Stimulated activated naive B cell treated with anti-CD40 and anti-IgM and Interleukin-4, amounts not matched to agents 10 μg/mL and 1 μg/mL and 100 μg/mL, for 72 hours (primary cell): Measurements from ENCODE around the gene SSNA1.
A peak's percentile ranks its signal among the peaks of the same experiment; 100 is the strongest.

Source experiments
- ATAC-seq, 2 donors: fragments of 150-1000 bp; cut with Tn5 transposase; replicated peaks; 2 replicates each; pipeline ENCODE4 v1.10.0; 2021; ENCODE audit warnings: moderate library complexity in 1 of 2
- DNase-seq: peaks from one replicate; pipeline ENCODE4 v3.0.0; 2021
- H3K27ac Mint-ChIP-seq: one replicate; pipeline ENCODE4 v1.8.0; 2022; ENCODE audit warnings: mild to moderate bottlenecking, mixed read lengths
- H3K27me3 Mint-ChIP-seq, 2 donors: one replicate each; pipeline ENCODE4 v1.8.0; 2022; ENCODE audit warnings: mixed read lengths in 2 of 2
- H3K36me3 Mint-ChIP-seq, 2 donors: one replicate each; pipeline ENCODE4 v1.8.0; 2022; ENCODE audit warnings: mixed read lengths in 2 of 2, mild to moderate bottlenecking in 1 of 2
- H3K4me1 Mint-ChIP-seq, 2 donors: one replicate each; pipeline ENCODE4 v1.8.0; 2022; ENCODE audit warnings: mixed read lengths in 2 of 2, mild to moderate bottlenecking in 1 of 2
- H3K4me3 Mint-ChIP-seq, 2 donors: one replicate each; pipeline ENCODE4 v1.8.0; 2022; ENCODE audit warnings: mild to moderate bottlenecking in 2 of 2, mixed read lengths in 2 of 2, moderate library complexity in 1 of 2
- H3K9me3 Mint-ChIP-seq, 2 donors: one replicate each; pipeline ENCODE4 v1.8.0; 2022; ENCODE audit warnings: mixed read lengths in 2 of 2, mild to moderate bottlenecking in 1 of 2

SSNA1 gene

DNA sequence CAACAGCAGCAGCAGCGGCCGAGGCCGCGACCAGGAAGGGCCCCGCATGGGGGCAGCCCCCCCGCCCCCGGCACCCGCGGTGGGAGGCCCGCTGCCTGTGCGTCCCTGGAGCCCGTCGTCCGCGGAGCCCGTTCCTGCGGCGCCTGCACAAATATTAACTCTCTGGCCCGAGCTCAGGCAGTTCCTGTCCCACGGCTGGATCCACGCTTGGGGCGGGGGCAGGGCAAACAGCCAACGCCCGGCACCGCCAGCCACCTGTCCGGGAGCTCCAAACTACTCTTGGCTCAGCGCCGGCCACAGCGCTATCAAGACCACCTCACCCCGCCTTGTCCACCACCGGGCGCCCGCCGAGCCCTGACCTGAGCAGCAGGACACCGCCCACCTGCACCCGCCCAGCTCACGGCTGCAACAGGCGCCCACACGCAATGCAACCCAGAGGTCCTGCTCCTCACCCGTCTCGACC lies 18.5 kb upstream of the SSNA1 start, which contains the start of gene LRRC26:
Gene LRRC26 (minus strand): TSS at position 156 of the 463 bp plus-strand sequence. CDS start 108 bp downstream, at position 48.
- peak within 1 kb of the TSS; percentile 71 to 74 for H3K4me3 Mint-ChIP-seq
- H3K27ac Mint-ChIP-seq = no peak within 1 kb of the TSS
- peaks cover 11 to 32% of the 10 kb centered on the region in 2 donors for H3K4me1 Mint-ChIP-seq
- no peaks in the 10 kb centered on the region for H3K9me3 Mint-ChIP-seq
- ATAC-seq (no peak), DNase-seq (no peak)
- no peaks in the 10 kb centered on the region for H3K36me3 Mint-ChIP-seq
- H3K27me3 Mint-ChIP-seq = peaks cover 39 to 55% of the 10 kb centered on the region in 2 donors

DNA sequence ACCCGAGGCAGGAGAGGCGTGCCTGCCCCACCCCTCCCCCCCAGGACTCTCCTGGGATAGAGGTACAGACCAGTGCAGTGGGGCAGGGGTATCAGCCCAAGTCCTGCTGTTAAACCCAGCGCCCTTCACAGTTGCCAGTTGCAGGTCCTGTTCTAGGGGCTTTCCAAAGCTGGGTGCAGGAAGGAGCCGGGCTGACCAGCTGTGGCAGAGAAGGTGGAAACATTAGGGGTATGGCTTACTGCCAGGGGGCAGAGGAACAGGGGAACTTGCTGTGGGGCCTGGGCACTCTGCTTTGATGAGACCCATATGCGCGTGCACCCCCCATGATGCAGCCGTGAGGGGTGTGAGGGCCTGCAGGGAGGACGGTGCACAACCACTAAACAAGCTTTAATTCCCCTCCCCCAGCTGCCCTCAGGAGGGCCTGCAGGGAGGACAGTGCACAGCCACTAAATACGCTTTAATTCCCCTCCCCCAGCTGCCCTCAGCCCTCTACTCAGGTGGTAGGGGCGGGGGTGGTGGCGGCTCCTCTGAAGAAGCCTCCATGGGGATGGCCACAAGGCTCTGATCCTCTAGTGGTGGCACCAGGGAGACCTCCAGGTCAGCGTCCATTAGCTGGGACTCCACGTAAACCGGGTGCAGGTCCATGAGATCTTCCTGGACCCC lies 17.9 kb upstream of the SSNA1 start:
- Mint-ChIP-seq H3K27ac (no peak overlapping the region), H3K9me3 (no peaks in the 10 kb centered on the region), H3K4me1 (peaks cover 11 to 32% of the 10 kb centered on the region in 2 donors), H3K27me3 (peaks cover 33 to 48% of the 10 kb centered on the region in 2 donors), H3K4me3 (no peak overlapping the region), H3K36me3 (no peaks in the 10 kb centered on the region)
- no peak for ATAC-seq
- no peak for DNase-seq

DNA sequence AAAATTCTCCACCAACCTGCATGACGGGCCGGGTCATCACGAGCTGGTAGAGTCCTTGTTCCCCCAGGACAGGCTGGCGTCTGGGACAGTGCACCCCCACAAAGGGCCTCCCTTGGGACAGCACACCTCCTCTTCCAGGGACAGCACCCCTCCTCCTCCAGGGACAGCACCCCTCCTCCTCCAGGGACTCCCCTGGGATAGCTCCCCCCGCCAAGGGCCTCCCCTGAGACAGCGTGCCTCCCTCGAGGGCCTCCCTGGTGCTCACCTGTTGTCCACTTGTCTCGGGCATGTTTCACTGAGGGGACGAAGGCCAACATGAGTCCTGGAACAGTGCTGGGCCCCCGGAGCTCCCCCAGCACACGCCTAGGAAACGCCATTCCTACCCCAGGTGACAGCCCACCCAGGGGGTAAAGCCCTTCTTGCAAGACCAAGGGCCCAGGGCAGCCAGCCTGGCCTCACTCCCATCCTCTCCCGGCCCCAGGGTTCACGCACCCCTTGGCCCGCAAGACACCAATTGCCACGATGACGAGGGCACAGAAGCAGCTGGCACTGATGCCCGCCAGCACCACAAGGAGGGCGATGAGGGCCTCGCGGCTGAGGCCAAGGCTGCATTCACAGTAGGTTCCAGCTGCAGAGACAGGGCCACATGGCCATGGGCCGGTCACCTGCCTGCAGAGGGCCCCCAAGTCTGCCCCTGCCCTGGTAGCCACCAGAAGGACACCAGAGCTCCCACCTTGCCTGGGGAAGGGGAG lies 17.2 kb upstream of the SSNA1 start:
- DNase-seq (no peak), ATAC-seq (no peak)
- Mint-ChIP-seq H3K27me3 (peaks cover 28 to 41% of the 10 kb centered on the region in 2 donors), H3K27ac (no peak overlapping the region), H3K9me3 (no peaks in the 10 kb centered on the region), H3K4me1 (peaks cover 11 to 37% of the 10 kb centered on the region in 2 donors), H3K36me3 (no peaks in the 10 kb centered on the region), H3K4me3 (no peak overlapping the region)

DNA sequence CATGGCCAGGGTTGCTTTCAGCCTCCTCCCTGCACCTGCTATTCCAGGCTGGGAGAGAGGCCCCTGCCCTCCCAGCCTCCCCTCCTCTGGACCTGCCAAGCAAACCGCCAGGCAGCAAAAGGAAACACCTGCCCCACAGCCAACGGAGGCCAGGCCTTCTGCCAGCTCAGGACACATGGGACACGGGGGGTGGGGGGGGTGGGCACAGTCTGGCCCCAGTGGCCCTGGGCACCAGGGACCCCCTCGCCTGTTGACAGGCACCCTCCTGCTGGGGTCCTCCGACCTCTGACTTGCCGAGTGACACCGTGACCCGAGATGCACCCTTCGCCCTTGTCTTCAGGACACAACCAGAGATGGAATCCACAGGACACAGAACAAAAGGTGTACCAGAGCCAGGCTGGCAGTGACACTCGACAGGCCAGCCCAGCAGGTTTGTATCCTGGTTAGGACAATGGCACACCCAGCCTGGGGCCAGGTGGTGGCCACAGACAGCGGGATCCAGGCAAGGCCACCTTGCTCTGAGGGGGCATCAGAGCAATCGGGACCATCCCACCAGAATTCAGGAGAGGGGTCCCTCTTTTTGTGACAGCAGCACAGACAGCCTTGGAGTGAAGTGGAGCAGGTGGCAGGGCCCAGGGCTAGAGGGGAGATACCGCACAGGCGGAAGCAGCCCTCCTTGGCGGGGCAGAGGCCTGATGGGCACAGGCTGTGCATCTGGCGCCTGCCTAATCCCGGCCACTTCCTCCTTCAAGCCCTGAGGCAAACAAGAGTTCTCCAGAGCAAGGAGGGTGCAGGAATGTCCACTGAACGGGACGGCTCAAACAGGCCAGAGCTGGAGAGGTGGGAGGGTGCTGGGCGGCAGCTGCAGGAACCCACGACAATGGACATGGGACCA lies 15.3 kb upstream of the SSNA1 start:
- Mint-ChIP-seq H3K27ac (peak overlapping the region; percentile 14), H3K36me3 (peaks cover 5 to 8% of the 10 kb centered on the region in 2 donors), H3K4me3 (peak overlapping the region in 1 of 2 donors; percentile 27), H3K9me3 (no peaks in the 10 kb centered on the region), H3K4me1 (peaks cover 9 to 33% of the 10 kb centered on the region in 2 donors), H3K27me3 (peaks cover 22 to 31% of the 10 kb centered on the region in 2 donors)
- no peak for DNase-seq
- no peak for ATAC-seq

DNA sequence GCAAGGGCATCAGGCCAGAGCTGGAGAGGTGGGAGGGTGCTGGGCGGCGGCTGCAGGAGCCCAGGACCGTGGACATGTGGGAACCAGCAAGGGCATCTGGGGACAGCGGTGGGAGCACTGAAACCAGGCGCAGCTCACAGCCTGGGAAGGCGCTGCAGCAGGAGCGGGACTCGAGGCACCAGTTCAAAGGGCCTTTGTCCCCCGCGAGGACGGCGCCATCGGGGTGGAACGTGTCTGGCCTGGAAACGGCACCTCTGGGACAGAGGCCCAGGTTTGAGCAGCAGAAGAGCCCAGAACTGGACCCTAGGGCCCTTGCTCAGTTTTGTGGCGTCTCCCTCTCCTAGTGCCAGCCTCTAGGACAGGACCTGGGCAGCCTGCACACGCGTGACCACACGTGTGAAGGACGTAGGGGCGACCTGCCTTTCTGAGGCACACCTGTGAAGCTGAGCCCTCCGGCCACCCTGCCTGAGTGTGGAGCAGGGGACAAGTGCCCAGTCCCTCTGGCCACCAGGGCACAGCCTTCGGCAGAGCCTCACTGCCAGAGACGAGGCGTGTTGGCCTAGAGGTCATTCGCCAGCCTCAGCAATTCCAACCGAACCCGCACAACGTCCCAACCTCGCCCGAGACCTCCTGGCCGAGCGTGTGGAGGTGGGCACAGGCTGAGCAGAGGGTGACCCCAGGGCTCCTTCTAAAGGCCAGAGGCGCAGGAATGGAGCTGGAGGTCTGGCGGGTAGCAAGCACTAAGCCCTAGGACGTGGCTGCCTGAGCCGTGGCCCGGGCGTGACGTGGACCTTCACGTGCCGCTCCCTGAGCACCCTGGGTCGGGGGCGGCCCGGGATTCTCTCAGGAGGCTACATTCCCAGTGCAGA lies 14.4 kb upstream of the SSNA1 start:
- H3K27me3 Mint-ChIP-seq = peaks cover 19 to 22% of the 10 kb centered on the region in 2 donors

DNA sequence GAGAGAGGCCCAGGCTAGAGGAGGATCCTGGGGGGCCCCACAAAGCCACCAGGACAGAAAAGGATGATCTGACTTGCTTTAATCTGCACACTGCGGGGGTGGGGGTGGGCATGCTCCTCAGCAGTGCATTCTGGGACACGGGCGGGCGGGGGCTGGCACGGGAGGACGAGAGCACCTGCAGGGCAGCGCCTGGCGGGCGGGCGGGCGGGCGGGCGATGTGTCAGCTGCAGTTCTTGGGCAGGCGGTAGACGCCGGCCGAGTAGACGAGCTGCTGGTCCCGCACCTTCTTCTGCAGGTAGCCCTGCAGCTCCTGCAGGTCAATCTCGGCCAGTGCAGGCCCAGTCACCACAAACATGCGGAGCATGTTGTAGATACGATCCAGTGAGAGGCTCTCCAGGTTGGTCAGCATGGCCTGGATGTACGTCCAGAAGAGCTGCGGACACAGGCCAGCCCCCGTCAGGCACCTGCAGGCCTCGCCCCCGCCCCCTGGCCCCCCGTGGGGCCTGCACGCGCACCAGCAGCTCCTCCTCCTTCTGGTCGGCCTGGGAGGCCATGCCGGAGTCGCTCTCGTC lies 13.7 kb upstream of the SSNA1 start:
- ATAC-seq = peak in 1 of 2 donors; percentile 13

More for the DNA sequence above, 14.4 kb upstream of the SSNA1 start:
- DNase-seq = no peak
- H3K4me1 Mint-ChIP-seq = peaks cover 7 to 27% of the 10 kb centered on the region in 2 donors
- ATAC-seq = no peak
- H3K27ac Mint-ChIP-seq = no peak overlapping the region
- H3K36me3 Mint-ChIP-seq = peaks cover 7 to 11% of the 10 kb centered on the region in 2 donors
- no peak overlapping the region for H3K4me3 Mint-ChIP-seq
- no peaks in the 10 kb centered on the region for H3K9me3 Mint-ChIP-seq

DNA sequence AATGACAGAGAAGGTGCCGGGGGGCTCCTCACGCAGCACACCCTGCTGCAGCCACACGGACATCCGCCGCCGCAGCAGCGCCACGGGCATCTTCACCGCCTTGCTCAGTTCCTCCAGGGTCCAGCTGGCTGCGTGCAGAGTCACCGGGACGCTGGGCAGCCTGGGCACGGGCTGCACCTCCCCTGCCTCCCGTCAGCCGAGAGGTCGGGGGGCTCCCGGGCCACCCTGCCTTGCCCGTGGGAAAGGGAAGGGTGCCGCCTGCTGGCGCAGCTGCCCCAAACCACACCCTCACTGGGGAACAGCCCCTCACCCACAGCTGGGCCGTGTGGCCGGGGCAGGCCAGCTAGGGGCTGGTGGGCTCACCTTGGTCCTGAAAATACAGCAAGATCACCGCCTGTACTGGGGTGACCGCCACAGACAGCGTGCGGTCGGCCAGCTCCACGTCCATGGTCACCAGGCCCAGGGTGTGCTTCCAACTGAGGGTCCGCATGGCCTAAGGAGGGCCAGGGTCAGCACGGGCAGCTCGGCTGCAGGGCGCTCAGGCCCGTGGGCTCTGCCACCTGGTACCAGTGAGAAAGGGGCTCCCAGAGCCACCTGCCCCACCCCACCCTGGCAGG lies 13.0 kb upstream of the SSNA1 start:
- no peak overlapping the region for H3K27ac Mint-ChIP-seq
- peaks cover 7 to 18% of the 10 kb centered on the region in 2 donors for H3K4me1 Mint-ChIP-seq
- H3K4me3 Mint-ChIP-seq = no peak overlapping the region
- no peaks in the 10 kb centered on the region for H3K9me3 Mint-ChIP-seq
- no peak for ATAC-seq
- peaks cover 11 to 13% of the 10 kb centered on the region in 2 donors for H3K27me3 Mint-ChIP-seq
- peaks cover 19 to 23% of the 10 kb centered on the region in 2 donors for H3K36me3 Mint-ChIP-seq
- no peak for DNase-seq

More for the DNA sequence above, 13.7 kb upstream of the SSNA1 start:
- peaks cover 17 to 18% of the 10 kb centered on the region in 2 donors for H3K27me3 Mint-ChIP-seq
- H3K4me1 Mint-ChIP-seq = peaks cover 9 to 23% of the 10 kb centered on the region in 2 donors
- peaks cover 15 to 18% of the 10 kb centered on the region in 2 donors for H3K36me3 Mint-ChIP-seq
- H3K27ac Mint-ChIP-seq = no peak overlapping the region
- H3K4me3 Mint-ChIP-seq = no peak overlapping the region
- no peak for DNase-seq
- no peaks in the 10 kb centered on the region for H3K9me3 Mint-ChIP-seq

DNA sequence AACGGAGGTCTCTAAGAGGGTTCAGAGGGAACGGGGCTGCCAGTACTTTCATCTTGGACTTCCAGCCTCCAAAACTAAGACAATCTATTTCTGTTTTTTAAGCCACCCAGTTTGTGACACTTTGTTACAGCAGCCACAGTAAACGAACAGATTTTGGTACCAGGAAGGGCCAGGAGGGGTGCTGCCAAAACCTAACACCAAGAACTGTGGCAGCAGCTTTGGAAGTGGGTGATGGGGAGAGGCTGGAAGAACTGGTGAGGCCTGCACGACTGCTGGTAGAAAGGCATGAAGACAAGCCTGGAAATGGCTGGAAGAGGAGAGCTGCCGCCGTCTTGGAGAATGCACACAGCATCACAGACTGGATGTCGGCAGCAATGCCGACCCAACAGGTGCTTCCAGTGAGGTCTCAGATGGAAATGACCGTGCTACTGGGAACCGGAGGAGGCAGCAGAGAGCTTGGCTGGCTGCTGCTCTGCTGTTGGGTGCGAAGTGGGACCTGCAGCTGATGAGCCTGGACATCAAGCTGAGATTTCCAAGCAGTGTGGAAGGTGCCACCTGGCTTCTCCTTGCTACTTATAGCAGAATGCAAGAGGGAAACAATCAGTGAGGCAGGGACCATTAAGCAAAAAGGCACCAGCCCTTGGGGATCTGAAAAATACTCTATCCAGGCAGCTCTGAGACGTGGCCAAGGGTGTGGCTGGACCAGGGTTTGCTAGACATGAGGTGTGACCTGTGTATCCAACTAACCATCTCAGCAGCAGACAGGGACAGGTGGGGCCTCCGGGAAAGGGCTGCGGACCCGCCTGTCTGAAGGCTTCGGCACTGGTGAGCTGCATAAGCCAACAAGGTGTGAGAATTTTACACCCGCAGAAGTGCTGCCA lies 11.9 kb upstream of the SSNA1 start:
- Mint-ChIP-seq H3K27me3 (peaks cover 2 to 7% of the 10 kb centered on the region in 2 donors), H3K9me3 (no peaks in the 10 kb centered on the region), H3K36me3 (peaks cover 19 to 29% of the 10 kb centered on the region in 2 donors), H3K4me3 (no peak overlapping the region), H3K27ac (peak overlapping the region; percentile 71), H3K4me1 (peaks cover 5 to 11% of the 10 kb centered on the region in 2 donors)
- ATAC-seq = peak; percentile 61 to 72
- DNase-seq = no peak

DNA sequence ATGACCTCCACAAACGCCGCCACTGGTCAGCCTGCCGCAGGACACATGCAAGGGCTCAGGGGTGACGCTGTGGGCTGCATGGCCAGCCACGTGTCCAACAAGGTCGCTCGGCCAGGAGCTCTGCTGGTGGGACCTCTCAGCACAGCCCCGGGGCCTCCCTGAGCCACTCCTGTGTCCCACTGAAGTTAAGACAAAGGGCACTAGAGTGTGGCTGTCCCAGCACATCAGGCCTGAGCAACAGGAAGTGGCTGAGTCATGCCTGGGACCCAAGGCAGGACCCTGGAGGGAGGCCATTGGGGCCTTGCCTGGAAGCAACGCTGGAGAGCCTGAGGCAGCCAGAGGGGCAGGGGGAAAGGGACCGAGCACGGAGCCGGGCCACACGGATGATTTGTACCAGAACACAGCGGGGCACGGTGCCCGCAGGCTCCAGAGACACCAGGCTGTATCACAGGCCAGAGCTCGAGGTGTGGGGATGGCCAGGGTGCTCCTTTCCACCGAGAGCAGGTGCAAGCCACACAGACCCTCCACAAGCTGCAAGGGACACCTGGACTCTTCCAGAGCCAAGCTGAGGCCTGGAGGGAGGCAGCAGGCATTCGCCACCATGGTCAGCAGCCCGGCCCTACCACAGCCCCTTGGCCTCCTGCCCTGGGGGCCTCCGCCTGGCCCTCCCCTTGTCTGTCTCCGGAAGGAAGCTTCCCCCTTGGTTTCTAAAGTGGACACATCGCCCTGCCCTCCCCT lies 10.1 kb upstream of the SSNA1 start:
- Mint-ChIP-seq H3K4me1 (peaks cover 2 to 6% of the 10 kb centered on the region in 2 donors), H3K9me3 (no peaks in the 10 kb centered on the region), H3K36me3 (peaks cover 26 to 41% of the 10 kb centered on the region in 2 donors), H3K27ac (no peak overlapping the region), H3K4me3 (no peak overlapping the region), H3K27me3 (peaks cover 0 to 1% of the 10 kb centered on the region in 2 donors)
- DNase-seq = no peak
- no peak for ATAC-seq

DNA sequence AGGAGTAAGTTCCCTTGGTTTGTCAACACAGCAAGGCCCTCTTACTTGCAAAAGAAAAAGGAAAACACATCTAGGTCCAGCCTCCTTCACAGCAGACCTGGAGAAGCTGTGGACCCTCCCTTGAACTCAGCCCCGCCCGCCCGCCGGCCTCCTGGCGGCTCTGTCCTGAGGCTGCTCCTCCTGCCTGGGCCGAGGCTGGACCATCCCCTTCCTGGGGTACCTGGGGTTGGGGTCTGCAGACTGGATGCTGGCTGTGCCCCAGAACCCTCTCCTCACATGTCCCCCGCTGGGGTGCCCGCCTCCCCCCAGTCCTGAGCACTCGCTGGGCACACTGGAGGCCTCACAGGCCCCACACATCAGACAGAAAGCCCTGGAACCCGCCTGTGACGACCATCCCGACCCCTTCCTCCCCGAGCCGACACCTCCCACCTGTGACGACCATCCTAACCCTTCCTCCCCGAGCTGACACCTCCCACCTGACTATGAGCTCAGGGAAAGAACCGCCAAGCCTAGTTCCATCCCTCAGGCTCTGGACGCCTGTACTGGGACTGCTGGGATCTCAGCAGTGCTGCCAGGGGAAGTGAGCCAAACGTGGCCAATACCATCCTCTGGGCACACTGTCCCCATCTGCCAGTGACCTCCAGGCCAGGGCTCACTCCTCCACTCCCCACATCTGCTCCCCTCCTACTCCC lies 9.4 kb upstream of the SSNA1 start:
- Mint-ChIP-seq H3K4me3 (no peak overlapping the region), H3K4me1 (peaks cover 2 to 9% of the 10 kb centered on the region in 2 donors), H3K27ac (no peak overlapping the region), H3K9me3 (no peaks in the 10 kb centered on the region), H3K36me3 (peaks cover 33 to 48% of the 10 kb centered on the region in 2 donors), H3K27me3 (no peaks in the 10 kb centered on the region)
- no peak for ATAC-seq
- no peak for DNase-seq

DNA sequence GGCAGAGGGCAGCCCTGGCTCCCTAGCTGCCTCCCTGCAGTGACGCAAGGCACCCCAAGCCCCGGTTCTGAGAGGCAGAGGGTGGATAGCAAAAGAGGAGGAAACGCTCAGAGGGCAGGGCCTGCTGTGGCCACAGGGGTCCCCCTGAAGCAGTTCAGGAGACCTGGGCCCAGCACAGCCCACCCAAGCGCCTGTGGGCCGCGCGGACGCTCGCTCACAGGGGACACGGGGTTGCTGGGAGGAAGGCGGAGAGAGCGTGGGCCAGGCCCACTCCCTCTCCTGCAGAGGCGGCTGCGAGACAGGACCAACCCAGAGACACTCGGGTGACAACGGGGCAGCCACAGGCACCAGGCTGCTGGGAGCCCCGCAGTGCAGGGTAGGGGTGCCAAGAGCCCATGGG lies 8.7 kb upstream of the SSNA1 start:
- no peak overlapping the region for H3K27ac Mint-ChIP-seq
- no peaks in the 10 kb centered on the region for H3K27me3 Mint-ChIP-seq
- ATAC-seq (no peak), DNase-seq (no peak)
- H3K4me3 Mint-ChIP-seq = no peak overlapping the region
- no peaks in the 10 kb centered on the region for H3K9me3 Mint-ChIP-seq
- peaks cover 8 to 15% of the 10 kb centered on the region in 2 donors for H3K4me1 Mint-ChIP-seq
- peaks cover 37 to 55% of the 10 kb centered on the region in 2 donors for H3K36me3 Mint-ChIP-seq
